D341Med (cell line): ENCODE results near the gene LDB3.

Source experiments
- DNase-seq: peaks from one replicate; pipeline ENCODE4 v3.0.0; 2012; ENCODE audit warnings: low spot score

Gene LDB3

DNA sequence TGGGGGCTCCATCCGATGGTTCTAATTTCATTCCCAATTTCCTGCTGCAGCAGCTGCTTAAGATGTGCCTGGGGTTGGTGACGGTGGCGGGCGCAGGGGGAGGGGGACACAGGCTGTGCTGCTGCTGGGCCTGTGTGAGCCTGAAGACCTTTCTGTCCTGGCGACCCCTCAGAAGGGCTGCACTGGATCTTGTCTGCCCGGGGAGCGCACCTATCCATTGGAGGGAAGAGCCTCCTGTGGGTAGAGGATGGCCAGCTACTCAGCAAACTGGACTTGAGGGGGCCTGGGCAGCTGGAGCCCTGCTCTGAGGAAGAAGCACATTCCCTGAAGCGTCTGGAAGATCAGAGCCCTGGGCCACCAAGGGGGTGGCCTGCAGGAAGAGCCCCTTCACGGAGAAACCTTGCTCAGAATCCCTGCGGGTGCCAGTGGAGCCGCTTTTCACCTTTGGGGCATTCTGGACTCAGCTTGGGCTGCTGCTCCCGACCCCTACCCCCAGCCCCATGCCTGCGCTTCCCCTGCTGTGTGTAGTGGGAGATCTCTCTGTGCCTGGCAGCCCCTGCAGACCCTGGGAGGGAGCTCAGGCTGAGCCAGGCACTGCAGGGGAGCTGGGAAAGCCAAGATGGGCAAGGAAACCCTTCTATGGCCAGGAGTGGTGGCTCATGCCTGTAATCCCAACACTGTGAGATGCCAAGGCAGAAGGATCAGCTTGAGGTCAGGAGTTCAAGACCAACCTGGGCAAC is 17.8 kb downstream of the LDB3 start:
- no peak for DNase-seq

DNA sequence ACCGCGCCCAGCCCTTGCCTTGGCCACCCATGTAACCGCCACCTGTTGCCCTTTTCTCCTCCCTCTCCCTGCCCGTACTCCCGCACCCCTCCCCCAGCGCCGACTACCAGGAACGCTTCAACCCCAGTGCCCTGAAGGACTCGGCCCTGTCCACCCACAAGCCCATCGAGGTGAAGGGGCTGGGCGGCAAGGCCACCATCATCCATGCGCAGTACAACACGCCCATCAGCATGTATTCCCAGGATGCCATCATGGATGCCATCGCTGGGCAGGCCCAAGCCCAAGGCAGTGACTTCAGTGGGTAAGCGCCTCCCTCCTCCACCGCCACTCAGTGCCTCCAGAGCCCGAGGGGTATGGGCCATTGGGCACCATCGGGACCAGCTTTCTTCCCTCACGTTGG is 18.7 kb downstream of the LDB3 start:
- DNase-seq, result no peak

DNA sequence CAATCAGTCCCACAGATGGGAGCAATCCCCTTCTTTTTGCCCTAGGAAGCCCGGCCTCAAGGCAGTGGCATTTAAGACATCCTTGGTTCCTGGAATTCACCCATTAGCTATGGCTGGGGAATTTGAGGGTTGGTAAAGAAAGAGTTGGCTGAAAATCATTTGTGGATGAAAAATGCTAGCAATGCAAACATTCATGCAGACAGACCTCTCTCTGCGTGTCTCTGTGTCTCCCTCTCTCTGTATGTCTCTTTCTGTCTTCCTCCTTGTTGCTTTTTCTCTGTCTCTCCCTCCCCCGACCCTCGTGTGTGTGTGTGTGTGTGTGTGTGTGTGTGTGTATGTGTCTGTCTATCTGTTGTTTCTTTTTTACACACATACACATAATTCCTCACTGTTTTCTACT is 19.4 kb downstream of the LDB3 start:
- DNase-seq, result no peak

- DNase-seq, result peak; percentile 70
Observed at GRCh38 chr10:86688398-86688921, 20.1 kb downstream of the LDB3 start.

DNA sequence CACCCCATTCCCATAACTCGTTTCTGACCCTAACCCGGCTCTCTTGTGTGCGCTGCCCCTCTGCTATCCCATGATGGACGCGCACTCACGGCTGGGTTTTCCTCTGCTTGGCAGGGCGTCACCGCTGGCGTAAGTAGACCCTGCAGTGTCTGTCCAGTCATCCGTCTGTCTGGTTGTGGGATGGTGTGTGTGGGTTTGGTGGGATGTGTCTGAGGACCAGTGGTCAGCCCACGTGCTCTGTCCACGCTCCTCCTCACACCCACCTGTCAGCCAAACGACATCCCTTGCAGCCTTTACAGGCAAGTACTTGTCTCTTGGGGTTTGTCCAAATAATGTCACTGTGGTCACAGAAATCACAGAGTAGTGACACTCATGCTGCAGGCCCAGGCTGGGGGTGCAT is 20.8 kb downstream of the LDB3 start:
- DNase-seq, result no peak

DNA sequence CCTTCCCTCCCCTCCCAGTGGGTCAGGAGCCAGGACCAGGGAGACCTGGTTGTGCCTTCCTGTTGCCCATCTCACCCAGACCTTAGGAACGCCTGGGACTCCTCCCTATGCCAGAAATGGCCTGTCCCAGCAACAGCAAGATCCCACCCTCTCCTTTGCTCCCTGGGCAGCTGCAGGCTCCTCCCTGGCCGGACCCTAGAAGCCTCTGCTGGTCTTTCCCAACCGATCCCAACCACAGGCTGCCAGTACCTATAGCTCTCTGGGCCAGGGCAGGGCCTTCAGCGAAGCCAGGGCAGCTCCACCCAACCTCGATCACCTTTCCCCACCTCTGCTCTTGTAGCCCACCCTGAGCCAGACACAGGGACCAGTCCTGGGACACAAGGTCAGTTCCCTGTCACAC is 21.9 kb downstream of the LDB3 start:
- DNase-seq, result no peak

DNA sequence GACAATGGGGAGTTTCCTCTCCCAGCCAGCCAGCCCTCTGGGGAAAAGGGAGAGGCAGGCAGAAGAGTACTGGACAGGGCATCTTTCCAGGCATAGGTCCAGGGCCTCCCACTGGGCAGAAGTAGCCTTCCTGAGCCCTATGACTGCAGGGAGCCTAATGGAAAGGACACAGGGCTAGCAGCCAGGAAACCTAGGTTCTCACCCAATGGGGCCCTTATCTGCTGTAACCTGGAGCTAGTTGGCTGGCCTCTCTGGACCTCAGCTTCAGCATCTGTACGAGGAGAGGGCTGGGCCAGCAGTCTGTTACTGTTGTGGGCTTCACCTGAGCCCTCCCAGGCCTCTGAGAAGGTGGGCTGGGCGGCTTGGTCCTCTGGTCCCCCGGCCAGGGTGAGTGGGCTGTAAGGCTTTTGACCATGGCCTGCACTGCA is 22.4 kb downstream of the LDB3 start:
- DNase-seq, result no peak

GRCh38 chr10:86691333-86692022 is 23.2 kb downstream of the LDB3 start:
- DNase-seq, result no peak

GRCh38 chr10:86692023-86692514 is 23.8 kb downstream of the LDB3 start:
- DNase-seq, result no peak

GRCh38 chr10:86692664-86693063 is 24.4 kb downstream of the LDB3 start:
- DNase-seq, result no peak

- DNase-seq, result no peak
Observed at GRCh38 chr10:86693275-86693674, 25.0 kb downstream of the LDB3 start.

DNA sequence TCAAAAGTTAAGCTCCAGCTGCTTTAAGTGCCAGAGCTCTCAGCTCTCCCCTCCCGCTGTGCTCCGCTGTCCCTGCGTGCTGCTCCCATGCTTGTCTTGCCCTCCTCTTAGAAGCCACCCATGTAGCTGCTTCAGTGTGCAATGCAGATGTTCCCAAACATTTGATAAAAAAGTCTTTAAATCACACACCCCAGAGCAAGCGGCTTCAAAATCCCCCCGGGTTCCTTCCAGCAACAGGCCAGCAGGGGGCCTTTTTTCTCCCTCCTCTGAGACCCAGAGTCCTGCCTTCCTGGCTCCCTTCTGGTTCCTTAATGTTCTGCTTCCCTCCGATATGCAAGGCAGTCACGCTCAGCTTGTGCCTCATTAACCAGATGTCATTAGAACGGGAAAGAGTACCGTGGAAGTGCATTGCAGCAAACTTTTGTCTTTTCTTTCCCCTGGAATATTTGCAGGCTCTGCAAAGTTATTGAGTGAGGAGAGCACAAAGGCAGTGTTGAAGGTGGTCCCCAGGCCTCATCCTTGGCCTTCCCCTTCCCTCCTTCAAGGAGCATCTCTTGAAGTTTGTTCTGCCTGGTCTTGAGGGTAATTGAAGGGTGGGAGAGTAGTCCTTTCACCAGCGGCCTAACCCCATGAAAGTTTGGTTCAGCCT is 25.5 kb downstream of the LDB3 start:
- DNase-seq, result peak; percentile 47

DNA sequence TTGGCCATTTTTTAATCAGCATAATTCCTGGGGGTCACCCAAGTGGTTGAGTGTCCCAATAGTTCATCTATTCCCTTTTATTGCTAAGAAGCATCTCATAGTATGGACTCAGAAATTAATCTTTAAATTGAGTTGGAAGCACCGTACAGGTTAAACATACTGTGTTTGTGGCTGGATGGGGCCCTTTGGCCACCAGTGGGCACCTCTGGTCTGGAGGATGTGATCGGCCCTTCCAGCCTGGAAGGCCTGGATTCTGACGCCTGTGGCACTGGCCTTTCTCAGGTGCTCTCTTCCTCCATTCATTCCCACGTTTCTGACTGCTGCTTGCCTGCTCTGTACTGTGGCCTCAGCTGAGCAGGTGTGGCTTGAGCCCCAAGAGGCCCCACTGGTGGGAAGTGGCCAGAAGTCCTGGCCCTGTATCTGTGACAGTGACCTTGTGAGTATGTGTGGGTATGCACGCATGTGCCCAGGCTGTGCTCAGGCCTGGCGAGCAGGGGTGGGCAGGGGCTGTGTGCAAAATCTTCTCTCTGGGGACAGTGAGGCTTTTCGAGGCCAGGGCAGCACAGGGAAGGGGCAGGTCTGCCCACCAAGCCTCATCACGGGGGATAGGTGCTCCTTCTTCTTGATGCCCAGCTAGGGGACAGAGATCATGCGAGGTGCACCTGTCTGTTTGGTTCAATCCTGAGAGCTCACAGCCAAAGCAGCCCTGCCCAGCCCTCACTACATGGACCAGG is 30.1 kb downstream of the LDB3 start:
- DNase-seq, result no peak

DNA sequence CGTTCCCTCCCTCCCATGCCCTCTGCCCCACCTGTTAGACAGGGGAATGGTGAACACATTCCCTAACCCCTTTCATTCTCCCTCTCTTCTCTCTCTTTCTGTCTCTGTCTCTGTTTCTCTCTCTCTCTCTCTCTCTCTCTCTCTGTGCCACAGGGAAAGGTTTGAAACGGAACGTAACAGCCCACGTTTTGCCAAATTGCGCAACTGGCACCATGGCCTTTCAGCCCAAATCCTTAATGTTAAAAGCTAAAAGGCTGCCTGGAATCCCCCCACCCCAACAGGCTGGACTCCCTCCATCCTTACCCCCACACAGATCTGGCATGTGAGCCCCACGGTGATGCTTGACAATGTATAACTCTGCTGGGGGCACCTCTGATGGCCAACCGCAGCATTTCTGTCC is 30.8 kb downstream of the LDB3 start:
- DNase-seq, result no peak

DNA sequence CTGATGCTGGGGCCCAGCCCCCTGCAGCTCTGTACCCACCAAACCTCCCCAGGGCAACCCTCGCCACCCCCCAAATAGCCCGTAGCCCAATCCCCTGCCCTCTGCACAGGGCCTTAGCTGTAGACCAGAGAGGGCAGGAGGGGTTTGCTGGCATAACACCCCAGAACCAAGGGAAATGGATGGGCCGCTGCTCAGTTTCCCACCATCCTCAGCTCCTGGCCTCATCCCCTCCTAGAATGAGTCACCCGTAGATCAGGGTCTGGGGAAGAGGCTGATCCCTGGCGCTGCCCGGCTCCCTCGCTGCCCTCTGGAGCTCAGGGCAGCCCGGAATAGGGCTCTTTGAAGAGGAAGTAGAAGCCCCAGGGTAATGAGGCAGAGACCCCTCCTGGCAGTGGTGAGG is 31.2 kb downstream of the LDB3 start:
- DNase-seq, result no peak

GRCh38 chr10:86699991-86700840 is 31.9 kb downstream of the LDB3 start:
- DNase-seq, result no peak

GRCh38 chr10:86700851-86701617 is 32.7 kb downstream of the LDB3 start:
- no peak for DNase-seq

DNA sequence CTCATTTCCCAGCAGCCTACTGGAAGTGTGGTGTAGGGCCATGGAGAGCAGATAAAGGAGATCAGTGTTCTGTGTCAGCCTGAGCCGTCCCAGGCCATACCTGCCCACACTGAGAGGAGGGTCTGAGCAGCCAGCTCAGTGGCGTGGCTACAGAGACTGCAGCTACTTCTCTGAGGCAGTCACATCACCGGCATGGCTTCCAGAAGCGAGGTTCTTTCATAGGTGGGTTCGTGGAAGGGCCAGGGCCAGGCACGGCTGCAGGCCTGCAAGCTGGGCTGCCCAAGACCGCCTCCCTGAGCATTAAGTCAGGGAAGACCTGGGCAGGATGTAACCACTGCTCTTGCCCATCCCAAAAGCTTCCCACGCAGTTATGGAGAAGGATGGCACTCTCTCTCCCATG is 34.9 kb downstream of the LDB3 start:
- no peak for DNase-seq

DNA sequence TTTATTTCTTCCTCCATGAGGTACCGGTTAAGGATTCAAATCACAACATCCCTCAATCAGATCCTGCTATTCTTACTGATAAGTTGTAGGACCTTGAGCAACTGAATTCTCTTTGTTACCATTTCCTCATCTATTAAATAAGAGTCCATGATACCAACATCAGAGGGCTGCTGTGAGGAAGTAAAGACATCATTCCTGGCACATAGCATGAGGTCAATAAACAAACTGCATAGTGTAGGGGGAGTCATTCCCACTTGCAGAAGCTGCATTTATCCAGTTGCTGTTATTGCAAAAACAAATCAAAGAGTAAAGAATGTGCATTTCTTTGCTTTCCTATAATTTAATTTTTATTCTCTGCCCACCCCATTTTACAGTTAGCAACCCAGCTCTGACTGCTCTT is 36.8 kb downstream of the LDB3 start:
- no peak for DNase-seq

DNA sequence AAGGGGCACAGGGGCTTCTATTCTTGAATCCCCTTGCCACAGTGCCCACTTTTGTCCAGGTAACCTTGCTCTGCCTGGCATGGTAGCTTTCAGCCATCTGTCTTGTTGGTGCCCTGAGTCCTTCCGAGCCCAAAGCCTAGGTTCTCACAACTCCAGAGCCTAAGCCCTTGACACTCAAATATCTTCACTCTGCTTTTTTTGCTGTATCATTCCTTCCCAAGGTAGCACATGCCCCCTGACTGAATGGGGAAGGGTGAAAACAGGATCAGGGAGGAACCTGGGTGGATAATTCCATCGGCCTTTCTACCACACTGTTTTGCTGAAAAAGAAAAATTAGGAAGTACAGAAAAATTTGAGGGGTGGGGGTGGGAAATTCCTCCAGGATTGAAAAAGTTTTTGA is 37.6 kb downstream of the LDB3 start:
- no peak for DNase-seq
